ENCODE data around the gene POPDC2.

DNA sequence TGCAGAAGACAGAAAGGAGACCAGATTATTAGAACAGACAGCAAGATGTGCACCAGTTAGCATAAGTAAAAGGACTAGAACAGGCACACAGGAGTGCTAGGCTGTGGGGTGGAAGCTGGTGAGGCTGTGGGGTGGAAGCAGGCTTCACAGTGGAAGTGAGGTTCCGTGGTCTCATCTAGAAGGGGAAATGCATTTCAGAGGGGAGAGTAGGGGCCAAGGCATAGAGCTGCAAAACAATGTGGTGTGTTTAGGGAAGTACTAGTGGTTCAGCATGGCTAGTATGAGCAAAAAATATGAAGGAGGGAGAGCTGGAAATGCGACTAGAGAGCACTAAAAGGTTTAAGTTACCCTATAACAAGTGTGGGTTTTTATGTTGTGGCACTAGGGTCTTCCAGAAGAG is 6.5 kb downstream of the POPDC2 start:
- TF ChIP-seq, protein P1, sequence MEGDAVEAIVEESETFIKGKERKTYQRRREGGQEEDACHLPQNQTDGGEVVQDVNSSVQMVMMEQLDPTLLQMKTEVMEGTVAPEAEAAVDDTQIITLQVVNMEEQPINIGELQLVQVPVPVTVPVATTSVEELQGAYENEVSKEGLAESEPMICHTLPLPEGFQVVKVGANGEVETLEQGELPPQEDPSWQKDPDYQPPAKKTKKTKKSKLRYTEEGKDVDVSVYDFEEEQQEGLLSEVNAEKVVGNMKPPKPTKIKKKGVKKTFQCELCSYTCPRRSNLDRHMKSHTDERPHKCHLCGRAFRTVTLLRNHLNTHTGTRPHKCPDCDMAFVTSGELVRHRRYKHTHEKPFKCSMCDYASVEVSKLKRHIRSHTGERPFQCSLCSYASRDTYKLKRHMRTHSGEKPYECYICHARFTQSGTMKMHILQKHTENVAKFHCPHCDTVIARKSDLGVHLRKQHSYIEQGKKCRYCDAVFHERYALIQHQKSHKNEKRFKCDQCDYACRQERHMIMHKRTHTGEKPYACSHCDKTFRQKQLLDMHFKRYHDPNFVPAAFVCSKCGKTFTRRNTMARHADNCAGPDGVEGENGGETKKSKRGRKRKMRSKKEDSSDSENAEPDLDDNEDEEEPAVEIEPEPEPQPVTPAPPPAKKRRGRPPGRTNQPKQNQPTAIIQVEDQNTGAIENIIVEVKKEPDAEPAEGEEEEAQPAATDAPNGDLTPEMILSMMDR (conservative IDR thresholded peaks at IDR 0.05 in 1 of 2, IDR thresholded peaks at IDR 0.05 in 1 of 2; ENCODE audit: extremely low read depth in 1 of 2, insufficient read depth in 1 of 2, low read depth in 1 of 2, low read length in 2 of 2) = no peak
- no peak for TF ChIP-seq EZH2 (IDR thresholded peaks at IDR 0.05; ENCODE audit: borderline replicate concordance, low read length)
